SKM-1 (cell line): ENCODE results near the gene CA5A.

Source experiments
- DNase-seq: peaks from one replicate; lab custom pipeline; 2025; ENCODE audit not compliant: unreplicated experiment; lab: John Stamatoyannopoulos, UW

CA5A gene

GRCh38 chr16:87838643-87839541 lies 97.4 kb downstream of the CA5A start:
- no peak for DNase-seq
